Measurements from ENCODE around the gene EREG. TPM values are rescaled to one million over a fixed set of nuclear protein-coding genes. Genes with fewer than 3 reads are reported as not detected.

EREG gene, protein sequence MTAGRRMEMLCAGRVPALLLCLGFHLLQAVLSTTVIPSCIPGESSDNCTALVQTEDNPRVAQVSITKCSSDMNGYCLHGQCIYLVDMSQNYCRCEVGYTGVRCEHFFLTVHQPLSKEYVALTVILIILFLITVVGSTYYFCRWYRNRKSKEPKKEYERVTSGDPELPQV
- total RNA-seq (2022; extraction: Qiagen RNA extraction; ENCODE audit: low read depth): 13.3 to 34.4 TPM (median 26.5 TPM) in 5 replicates

DNA sequence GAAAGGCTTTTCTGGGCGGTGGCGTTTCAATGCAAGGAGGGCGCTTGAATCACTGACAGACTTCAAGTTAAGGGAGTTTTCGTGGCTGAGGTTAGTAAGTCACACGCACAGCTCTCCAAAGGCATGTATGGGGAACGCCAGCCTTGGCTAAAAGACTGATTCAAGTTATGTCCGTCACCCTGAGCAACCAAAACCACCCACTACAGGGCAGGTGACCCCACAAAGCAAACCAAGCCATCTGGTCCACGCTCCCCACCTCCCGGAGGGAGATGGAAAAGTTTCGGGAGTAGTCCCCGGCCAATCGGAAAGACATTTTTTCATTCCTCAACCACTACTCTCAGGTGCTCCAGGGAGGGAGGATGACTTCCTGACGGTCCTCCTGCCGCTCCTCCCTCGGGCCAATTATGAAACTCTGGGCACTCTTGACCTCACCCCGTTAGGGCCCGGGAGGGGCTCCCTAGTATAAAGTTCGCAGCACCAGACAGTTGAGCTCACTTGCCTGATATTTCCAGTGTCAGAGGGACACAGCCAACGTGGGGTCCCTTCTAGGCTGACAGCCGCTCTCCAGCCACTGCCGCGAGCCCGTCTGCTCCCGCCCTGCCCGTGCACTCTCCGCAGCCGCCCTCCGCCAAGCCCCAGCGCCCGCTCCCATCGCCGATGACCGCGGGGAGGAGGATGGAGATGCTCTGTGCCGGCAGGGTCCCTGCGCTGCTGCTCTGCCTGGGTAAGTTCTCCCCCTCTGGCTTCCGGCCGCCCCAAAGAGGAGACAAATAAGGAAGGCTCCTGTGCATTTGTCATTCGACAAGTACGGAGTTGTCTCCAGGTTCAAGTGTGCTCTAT lies at the start of gene EREG:
TSS of gene EREG (plus strand) at position 494 of the 840 bp plus-strand sequence. CDS start at position 658, 164 bp downstream.

Other genes starting within 250 kb of the EREG start
- gene MTHFD2L, start 207.0 kb upstream of the EREG start, total RNA-seq (2022; extraction: Qiagen RNA extraction; ENCODE audit: low read depth): 8.1 to 13.7 TPM (median 8.5 TPM) in 5 replicates
- not detected in 5 replicates for gene EPGN, start 56.7 kb upstream of the EREG start, total RNA-seq (2022; extraction: Qiagen RNA extraction; ENCODE audit: low read depth)
- 46.2 to 55.5 TPM (median 48.7 TPM) in 5 replicates for gene AREG, start 80.0 kb downstream of the EREG start, total RNA-seq (2022; extraction: Qiagen RNA extraction; ENCODE audit: low read depth)

Measured in A549 treated with ZK216348 at 1 μM for 4 hours (cell line).